Calu3 (cell line): ENCODE data around the gene CXCL16. TPM values are rescaled to one million over a fixed set of nuclear protein-coding genes. Genes with fewer than 3 reads are reported as not detected.
A peak's percentile ranks its signal among the peaks of the same experiment; 100 is the strongest.

Experiments
- BruUV-seq: library from RNA; stranded (reverse); fragments of 400-500 nt; replicated peaks from 2 replicates; lab custom pipeline; 2021; lab: Mats Ljungman, UMichigan
- CTCF ChIA-PET: fragments of 300-600 bp; sonication (Branson Sonifier 250); formaldehyde crosslinking; loops from one replicate; lab custom pipeline; 2022; ENCODE audit warnings: antibody characterized with exemption; lab: Charles Lee
- DNase-seq: peaks from one replicate; pipeline ENCODE4 v3.0.0; 2022
- H3K27ac Mint-ChIP-seq: one replicate; pipeline ENCODE4 v1.8.0; 2022; ENCODE audit warnings: mixed read lengths; ENCODE audit not compliant: unreplicated experiment
- H3K27me3 Mint-ChIP-seq: one replicate; pipeline ENCODE4 v1.8.0; 2022; ENCODE audit warnings: mixed read lengths; ENCODE audit not compliant: unreplicated experiment
- H3K36me3 Mint-ChIP-seq: one replicate; pipeline ENCODE4 v1.8.0; 2022; ENCODE audit warnings: mild to moderate bottlenecking, moderate library complexity, mixed read lengths; ENCODE audit not compliant: insufficient read depth, unreplicated experiment
- H3K4me1 Mint-ChIP-seq: one replicate; pipeline ENCODE4 v1.8.0; 2022; ENCODE audit warnings: mild to moderate bottlenecking, low read depth, mixed read lengths; ENCODE audit not compliant: unreplicated experiment
- H3K4me3 Mint-ChIP-seq: one replicate; pipeline ENCODE4 v1.8.0; 2022; ENCODE audit warnings: mild to moderate bottlenecking, low read depth, moderate library complexity, mixed read lengths; ENCODE audit not compliant: unreplicated experiment
- H3K9me3 Mint-ChIP-seq: one replicate; pipeline ENCODE4 v1.8.0; 2022; ENCODE audit warnings: low read depth, mixed read lengths; ENCODE audit not compliant: unreplicated experiment
- intact Hi-C: fragments of 100-400 bp; cut with micrococcal nuclease; formaldehyde crosslinking; loops from one replicate; pipeline ENCODE4 v1.10.0; 2022; ENCODE audit not compliant: unreplicated experiment
- total RNA-seq: library from RNA; stranded (reverse); gene quantifications from 2 replicates; pipeline ENCODE4 v1.2.3, GENCODE V29; 2022
- TF ChIP-seq, protein P1 (sequence below): fragments of 200-600 bp; IDR thresholded peaks from one replicate; pipeline ENCODE4 v1.8.0; 2022; ENCODE audit warnings: antibody characterized with exemption; ENCODE audit not compliant: unreplicated experiment

CXCL16 gene
- total RNA-seq, 1 experiment from 2014 or later: 73.1 TPM

DNA sequence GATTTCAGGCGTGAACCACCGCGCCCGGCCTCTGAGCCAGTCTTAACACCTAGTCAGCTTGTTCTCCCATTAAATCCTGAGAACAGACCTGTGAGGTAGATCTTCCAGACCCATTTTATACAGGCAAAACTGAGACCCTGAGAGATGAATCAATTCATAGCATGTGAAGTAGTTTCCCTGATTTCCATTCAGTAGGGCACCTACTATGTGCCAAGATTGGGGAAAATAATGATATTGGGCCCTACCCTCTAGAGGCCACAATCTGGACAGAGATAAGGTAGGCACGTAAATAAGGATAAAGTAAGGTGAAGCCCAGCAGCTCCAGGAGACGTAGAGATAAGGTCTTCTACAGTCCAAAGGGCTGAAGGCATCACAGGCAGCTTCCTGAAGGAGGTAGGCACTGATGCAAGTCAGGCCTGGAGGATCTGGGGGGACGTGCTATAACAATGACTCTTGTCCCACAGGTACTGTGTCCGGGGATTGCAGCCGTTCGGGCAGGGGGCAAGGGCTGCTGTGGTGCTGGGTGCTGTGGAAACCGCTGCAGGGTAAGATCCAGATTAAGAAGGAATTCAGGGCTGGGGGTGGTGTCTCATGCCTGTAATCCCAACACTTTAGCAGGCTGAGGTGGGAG, 40.7 kb upstream of the CXCL16 start:
- no peaks in the 10 kb centered on the region for H3K36me3 Mint-ChIP-seq
- CTCF ChIA-PET: interaction anchor here (2.0 kb wide), 1 partner anchor 10 kb away, joined by 6 read pairs; no protein-coding TSS in a partner anchor
- intact Hi-C loops: no loop called here
- TF ChIP-seq, protein P1, sequence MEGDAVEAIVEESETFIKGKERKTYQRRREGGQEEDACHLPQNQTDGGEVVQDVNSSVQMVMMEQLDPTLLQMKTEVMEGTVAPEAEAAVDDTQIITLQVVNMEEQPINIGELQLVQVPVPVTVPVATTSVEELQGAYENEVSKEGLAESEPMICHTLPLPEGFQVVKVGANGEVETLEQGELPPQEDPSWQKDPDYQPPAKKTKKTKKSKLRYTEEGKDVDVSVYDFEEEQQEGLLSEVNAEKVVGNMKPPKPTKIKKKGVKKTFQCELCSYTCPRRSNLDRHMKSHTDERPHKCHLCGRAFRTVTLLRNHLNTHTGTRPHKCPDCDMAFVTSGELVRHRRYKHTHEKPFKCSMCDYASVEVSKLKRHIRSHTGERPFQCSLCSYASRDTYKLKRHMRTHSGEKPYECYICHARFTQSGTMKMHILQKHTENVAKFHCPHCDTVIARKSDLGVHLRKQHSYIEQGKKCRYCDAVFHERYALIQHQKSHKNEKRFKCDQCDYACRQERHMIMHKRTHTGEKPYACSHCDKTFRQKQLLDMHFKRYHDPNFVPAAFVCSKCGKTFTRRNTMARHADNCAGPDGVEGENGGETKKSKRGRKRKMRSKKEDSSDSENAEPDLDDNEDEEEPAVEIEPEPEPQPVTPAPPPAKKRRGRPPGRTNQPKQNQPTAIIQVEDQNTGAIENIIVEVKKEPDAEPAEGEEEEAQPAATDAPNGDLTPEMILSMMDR: no peak
- H3K9me3 Mint-ChIP-seq: no peaks in the 10 kb centered on the region
- peaks cover 18% of the 10 kb centered on the region for H3K27me3 Mint-ChIP-seq
- H3K4me3 Mint-ChIP-seq: no peak overlapping the region
- no peak overlapping the region for H3K27ac Mint-ChIP-seq
- BruUV-seq: no TSS peak
- no peak for DNase-seq
- H3K4me1 Mint-ChIP-seq: no peaks in the 10 kb centered on the region

DNA sequence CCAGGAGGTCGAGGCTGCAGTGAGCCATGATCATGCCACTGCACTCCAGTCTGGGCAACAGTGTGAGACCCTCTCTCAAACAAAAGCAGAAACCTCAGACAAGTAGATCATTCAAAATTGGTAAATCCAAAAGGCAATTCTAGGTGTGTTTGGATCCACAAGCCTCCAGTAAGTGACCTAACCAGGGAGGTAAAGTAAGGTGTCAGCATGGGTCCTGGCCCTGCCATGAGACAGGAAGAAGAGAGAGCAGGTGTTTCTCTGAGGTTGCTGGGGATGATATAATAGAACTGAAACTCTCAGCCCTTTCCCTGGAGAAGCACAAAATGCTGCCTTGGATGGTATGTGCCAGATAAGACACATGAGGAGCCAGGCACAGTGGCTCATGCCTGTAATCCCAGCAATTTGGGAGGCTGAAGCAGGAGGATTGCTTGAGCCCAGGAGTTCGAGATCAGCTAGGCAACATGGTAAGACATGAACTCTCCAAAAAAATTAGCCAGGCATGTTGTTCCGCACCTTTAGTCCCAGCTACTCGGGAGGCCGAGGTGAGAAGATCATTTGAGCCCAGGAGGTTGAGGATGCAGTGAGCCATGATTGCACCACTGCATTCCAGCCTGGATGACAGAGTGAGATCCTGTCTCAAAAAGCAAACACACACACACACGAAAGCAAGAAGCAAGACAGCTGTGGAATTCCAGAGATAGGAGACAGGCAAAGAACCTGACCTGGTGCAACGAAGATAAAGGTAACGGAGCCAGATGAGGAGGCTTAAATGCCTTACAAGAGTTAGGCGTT, 38.4 kb upstream of the CXCL16 start:
- Mint-ChIP-seq H3K4me1 (no peaks in the 10 kb centered on the region), H3K9me3 (no peaks in the 10 kb centered on the region), H3K4me3 (no peak overlapping the region), H3K27me3 (peaks cover 26% of the 10 kb centered on the region), H3K36me3 (no peaks in the 10 kb centered on the region), H3K27ac (no peak overlapping the region)
- TF ChIP-seq, protein P1: no peak
- no TSS peak for BruUV-seq
- no peak for DNase-seq
- intact Hi-C loops: no loop called here
- CTCF ChIA-PET: interaction anchor here (2.0 kb wide), 1 partner anchor 12 kb away, joined by 6 read pairs; no protein-coding TSS in a partner anchor

DNA sequence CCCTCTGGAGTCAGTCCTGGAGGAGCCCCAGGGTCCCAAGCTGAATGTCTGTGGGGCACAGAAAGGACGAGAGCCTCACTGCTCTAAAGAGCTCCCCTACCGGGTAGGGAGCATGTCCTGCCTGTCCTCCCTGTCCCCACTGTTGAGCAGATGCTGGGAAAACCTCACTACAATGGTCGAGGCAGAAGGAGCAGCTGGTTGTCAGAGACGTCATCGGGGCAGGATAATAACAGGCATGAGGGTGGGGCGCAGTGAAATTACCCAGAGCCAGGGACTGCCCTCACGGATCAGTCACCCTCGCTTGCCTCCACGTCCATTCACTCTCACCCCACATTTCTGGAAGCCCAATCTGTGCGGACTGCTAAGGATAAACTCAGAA, 32.5 kb upstream of the CXCL16 start:
- no peak overlapping the region for H3K27ac Mint-ChIP-seq
- TF ChIP-seq, protein P1: no peak
- H3K27me3 Mint-ChIP-seq: peaks cover 8% of the 10 kb centered on the region
- H3K4me3 Mint-ChIP-seq: no peak overlapping the region
- no peaks in the 10 kb centered on the region for H3K9me3 Mint-ChIP-seq
- CTCF ChIA-PET: interaction anchor here (0.6 to 1.3 kb wide), 2 partner anchors 18 to 208 kb away, joined by 4 to 6 read pairs; no protein-coding TSS in a partner anchor
- intact Hi-C loops: no loop called here
- no peak for DNase-seq
- no peaks in the 10 kb centered on the region for H3K36me3 Mint-ChIP-seq
- H3K4me1 Mint-ChIP-seq: peaks cover 13% of the 10 kb centered on the region
- BruUV-seq: no TSS peak

DNA sequence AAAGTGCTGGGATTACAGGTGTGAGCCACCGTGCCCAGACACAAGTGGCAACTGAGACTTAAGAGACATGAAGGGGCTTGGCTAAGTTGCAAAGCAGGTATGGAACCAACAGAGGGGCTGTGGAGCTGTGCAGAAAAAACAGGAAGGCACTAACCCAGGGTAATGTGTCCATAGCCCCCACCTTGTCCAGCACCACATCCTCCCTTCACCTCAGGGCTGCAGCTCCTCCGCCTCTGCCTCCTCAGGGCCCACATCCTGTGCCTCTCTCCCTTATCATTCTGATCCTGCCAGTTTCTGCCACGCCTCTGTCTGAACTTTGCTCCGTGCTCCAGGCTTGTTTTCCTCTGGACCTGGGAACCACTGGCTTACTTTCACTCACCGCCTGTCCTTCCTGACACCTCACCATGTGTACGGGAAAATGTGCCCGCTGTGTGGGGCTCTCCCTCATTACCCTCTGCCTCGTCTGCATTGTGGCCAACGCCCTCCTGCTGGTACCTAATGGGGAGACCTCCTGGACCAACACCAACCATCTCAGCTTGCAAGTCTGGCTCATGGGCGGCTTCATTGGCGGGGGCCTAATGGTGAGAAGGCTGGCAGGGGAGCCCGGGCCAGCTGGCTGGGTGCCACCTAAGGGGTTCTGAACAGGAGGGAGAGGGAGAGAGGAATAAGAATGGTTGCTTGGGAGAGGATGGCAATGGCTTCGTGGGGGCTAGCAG, 31.9 kb upstream of the CXCL16 start, which contains the start of gene TM4SF5:
TSS of gene TM4SF5 (plus strand) at position 368 of the 716 bp plus-strand sequence. CDS start at position 405, 37 bp downstream.
- Mint-ChIP-seq H3K4me1 (peaks cover 13% of the 10 kb centered on the region), H3K9me3 (no peaks in the 10 kb centered on the region), H3K4me3 (no peak within 1 kb of the TSS), H3K27me3 (peaks cover 8% of the 10 kb centered on the region), H3K27ac (no peak within 1 kb of the TSS), H3K36me3 (no peaks in the 10 kb centered on the region)
- BruUV-seq: no TSS peak
- CTCF ChIA-PET: interaction anchor here (0.6 to 1.3 kb wide), 2 partner anchors 18 to 207 kb away, joined by 4 to 6 read pairs; no protein-coding TSS in a partner anchor
- intact Hi-C loops: no loop called here
- DNase-seq: peak; percentile 34
- TF ChIP-seq, protein P1: no peak
